Embryonic facial prominence (tissue), 1 donor: ENCODE measurements around the gene ARPC5.

ENCODE experiments used
- DNase-seq: peaks from one replicate; pipeline ENCODE4 v3.0.0-alpha.2; 2016; ENCODE audit errors: extremely low spot score

The ARPC5 gene

GRCh38 chr1:183586455-183586854 is 49.1 kb downstream of the ARPC5 start:
- DNase-seq, result no peak

DNA sequence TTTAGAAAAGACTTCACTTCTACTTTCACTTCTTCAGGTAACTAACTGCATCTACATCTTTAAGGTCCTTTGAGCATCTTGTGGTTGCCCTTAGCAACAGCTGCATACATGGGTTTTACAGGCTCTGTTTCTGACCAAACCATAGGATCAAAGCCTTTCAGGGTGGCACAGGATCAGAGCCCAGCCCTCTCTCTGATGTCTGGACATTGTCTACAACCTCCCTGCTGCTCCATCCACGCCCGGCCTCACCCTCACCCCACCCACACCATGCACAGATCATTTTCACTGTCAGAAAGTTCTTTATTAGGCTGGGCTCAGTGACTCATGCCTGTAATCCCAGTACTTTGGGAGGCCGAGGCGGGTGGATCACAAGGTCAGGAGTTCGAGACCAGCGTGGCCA is 50.5 kb downstream of the ARPC5 start:
- no peak for DNase-seq

- DNase-seq, result no peak
These were observed 51.4 kb downstream of the ARPC5 start for GRCh38 chr1:183584147-183584546.

DNA sequence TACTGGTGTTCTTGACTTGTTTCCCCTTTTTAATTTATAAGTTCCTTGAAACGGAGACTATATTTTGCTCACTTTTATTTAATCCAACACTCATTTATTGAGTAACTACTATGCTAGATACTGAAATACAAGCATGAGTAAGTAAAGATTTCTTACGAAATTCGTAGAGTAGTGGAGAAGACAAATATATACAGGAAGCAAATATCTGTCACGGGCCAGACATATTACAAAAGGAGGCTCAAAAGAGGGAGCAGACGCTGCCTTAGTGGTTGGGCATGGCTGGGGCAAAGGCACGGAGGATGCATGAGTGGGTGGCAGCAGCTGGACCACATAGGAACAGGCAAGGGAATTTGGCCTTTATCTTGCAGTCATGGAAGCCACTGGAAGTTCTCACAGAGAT is 52.1 kb downstream of the ARPC5 start:
- no peak for DNase-seq

GRCh38 chr1:183582021-183582713 is 53.4 kb downstream of the ARPC5 start:
- no peak for DNase-seq

DNA sequence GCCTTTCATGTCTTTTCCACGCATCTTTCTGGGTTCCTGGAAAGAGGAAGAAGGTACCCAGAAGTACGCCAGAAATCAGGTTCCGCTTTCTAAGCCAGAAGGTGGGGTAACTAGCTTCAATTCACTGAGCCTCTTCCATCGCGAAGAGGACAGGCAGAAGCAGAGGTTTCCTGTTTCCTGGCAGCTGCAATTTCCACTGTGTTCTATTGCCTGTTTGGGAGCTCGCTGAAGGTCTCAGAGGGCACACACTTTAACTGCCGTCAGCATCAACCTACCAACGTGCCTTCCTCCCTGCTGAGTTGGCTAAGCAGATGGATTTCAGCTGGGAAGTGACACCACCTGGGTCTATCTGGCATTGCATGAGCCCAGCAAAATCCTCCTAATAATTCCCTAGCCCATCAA is 55.3 kb downstream of the ARPC5 start:
- DNase-seq, result no peak

DNA sequence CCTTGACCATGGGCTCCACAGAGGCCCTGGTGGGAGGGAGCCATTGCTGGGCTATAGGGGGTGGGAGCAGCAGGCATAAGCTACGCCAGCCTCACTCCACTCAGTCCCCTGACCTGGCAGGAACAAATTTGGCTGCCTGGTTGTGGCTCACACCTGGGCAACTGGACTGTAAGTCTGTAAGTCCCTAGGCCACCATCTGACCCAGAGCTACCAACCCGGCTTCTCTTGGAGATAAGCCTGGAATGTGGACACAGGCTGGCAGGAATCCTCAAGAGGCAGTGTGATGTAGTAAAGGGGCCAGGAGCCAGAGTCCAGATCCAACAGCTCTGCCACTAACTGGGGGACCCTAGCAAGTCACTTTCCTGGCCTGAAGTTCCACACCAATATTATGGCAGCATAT is 56.7 kb downstream of the ARPC5 start:
- no peak for DNase-seq

- no peak for DNase-seq
These were observed 57.6 kb downstream of the ARPC5 start for GRCh38 chr1:183577897-183578465.

- DNase-seq, result no peak
These were observed 59.0 kb downstream of the ARPC5 start for GRCh38 chr1:183576537-183576936.

DNA sequence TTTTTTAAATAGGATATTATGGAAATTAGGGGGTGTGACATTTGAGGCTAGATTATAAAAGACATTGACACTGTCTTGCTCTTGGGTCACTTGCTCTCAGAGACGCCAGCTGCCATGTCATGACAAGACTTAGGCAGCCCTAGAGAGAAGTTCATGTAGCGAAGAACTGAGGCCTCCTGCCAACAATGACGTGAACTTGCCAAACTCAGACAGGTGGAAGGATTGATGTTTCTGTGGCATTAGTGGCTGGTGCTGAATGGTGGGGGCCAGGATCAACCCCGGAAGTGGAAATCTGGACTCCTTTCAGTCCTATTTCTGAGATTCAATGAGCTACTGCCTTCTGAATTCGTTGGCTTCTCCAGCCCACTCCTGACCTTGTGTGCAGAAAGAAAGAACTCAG is 60.0 kb downstream of the ARPC5 start:
- DNase-seq, result no peak

DNA sequence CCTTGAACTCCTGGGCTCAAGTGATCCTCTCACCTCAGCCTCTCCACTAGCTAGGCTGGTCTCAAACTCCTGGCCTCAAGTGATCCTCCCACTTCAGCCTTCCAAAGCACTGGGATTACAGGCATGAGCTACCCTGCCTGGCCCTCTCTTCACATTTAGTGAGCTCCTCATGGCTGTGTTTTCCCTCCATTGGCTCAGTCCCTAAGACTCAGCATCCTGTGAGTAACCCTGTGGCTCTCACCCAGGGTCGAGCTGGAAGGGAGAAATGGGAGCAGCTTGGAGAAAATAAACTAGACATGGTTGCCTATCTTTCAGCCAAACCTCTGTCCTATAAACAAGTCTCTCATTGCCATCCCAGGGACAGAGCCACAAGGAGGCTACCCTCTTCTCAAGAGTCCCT is 62.9 kb downstream of the ARPC5 start:
- DNase-seq, result no peak

GRCh38 chr1:183571678-183572268 is 63.8 kb downstream of the ARPC5 start:
- DNase-seq, result no peak
